Epidermal melanocyte (primary cell): Measurements from ENCODE around the gene LARGE1.
"Not testable (repeated sequence)": the region's sequence is repeated elsewhere in the genome, so short reads cannot be mapped to it uniquely, and the experiment has no call there.

Experiments used
- DNase-seq: peaks from one replicate; pipeline ENCODE4 v3.0.0; 2011; ENCODE audit warnings: low spot score; ENCODE audit not compliant: insufficient read length

The LARGE1 gene

DNA sequence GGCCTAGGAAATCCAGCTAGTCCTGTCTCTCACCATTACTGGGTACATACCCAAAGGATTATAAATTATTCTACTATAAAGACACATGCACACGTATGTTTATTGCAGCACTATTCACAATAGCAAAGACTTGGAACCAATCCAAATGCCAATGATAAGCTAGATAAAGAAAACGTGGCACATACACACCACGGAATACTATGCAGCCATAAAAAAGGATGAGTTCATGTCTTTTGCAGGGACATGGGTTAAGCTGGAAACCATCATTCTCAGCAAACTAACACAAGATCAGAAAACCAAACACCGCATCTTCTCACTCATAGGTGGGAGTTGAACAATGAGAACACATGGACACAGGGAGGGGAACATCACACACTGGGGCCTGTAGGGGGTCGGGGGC, 61.6 kb downstream of the LARGE1 start:
- not testable (repeated sequence) for DNase-seq

DNA sequence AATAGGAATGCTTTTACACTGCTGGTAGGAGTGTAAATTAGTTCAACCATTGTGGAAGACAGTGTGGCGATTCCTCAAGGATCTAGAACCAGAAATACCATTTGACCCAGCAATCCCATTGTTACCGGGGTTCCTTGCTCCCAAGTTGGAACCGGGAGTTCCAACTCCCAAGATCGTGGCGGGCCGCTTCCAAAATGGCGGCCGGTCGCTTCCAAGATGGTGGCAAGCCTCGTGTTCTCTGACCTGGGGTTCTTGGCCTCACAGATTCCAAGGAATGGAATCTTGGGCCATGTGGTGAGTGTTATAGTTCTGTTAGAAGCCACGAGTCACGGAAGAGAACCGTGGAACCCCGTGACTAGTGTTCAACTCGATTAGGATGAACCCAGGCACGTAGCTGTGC, 62.5 kb downstream of the LARGE1 start:
- DNase-seq: not testable (repeated sequence)

DNA sequence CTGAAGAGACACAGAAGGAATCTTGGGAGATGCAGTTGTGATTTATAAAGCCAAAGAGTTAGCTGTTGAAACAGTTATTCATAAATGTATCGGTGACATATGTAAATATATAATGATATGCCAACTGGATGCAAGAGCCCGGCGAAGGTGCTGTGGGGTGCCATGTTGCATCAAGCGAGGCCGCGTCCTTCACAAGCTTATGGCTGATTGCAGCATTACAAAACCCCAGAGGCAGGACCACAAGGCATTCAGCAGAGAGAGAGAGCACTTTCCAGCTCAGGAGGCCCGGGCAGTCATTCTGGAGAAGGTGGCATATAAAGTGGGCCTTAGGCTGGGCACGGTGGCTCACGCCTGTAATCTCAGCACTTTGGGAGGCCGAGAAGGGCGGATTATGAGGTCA, 65.6 kb downstream of the LARGE1 start:
- peak; percentile 30 for DNase-seq

DNA sequence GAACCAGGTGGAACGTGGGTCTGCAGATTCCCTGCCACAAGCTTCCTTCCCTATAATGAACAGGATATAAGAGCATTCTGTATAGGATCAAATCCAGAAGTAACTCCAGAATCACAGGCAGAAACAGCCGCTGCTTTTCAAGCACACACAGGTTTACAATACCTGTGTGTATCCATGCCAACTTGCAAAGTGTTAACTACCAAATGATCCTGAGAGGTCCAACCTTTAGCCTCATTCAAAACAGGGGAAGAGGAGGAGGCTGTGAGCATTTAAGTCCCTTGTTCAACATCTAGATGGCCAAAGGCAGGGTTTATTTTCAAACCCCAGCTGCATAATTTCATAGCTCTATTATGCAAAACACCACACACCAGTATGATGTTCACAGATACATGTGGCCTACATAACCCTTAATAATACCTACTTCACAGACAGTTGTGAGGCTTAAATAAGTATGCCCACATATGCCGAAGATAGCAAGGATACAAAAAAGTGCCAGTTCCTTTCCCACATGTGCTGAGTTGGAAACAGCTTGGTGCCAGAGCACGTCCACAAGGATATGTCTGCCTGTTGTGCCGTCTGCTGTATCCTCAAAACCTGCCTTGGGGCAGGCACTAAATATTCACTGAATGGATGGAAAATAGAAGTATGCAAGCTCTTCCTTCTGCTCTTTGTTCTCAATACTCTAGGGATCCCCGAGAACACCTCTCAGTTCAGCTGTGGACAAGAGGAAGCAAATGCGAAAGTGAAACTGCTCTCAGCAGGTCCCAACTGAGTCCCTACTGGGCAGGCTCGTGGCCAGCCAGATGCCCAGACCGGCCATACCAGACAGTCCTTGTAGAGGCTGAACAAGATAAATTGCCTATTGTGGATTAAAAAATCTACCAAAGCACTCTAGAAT, 66.8 kb downstream of the LARGE1 start:
- peak; percentile 81 for DNase-seq

DNA sequence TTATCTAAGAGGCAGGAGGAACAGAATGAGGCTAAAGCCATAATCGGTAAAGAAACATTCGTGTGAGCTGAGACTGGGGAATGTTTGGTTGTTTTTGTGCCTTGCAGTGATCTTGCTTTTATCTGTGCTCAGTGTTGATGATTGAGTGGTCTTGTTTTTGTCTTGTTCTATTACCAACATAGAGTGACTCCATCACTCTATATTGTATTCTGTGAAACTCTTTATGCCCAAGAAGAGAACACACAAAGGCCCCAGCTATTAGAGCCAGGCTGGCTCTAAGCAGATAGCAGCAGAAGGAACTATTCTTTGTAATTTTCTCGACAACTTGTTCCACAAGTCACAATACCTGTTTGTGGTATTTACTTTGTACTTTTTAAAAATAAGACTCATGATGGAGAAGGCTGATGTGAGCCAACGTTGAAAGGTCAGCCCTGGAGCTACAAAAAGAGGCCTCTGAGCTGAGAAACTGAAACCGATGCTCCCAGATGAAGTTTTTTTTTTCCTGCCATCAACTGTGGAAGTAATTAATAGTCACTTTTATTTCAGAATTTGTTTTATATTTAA, 68.4 kb downstream of the LARGE1 start:
- no peak for DNase-seq

DNA sequence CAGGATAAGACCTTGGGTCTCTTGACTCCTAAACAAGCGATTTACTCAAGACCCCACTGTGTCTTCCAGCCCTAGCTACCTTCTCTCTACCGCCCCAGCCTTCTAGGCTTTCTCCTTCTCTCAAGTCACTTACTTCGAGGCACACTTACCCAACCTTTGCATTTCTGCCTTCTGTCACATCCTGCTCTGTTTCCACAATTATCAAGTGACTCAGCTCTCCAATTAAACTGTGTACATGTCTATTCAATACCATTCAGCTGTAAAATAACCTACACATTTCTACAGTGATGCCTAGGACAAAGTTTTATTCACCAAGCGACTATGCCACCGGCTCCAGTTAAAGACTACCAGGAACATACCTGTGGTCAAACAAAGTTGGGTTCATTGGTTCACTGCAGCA, 69.0 kb downstream of the LARGE1 start:
- no peak for DNase-seq

DNA sequence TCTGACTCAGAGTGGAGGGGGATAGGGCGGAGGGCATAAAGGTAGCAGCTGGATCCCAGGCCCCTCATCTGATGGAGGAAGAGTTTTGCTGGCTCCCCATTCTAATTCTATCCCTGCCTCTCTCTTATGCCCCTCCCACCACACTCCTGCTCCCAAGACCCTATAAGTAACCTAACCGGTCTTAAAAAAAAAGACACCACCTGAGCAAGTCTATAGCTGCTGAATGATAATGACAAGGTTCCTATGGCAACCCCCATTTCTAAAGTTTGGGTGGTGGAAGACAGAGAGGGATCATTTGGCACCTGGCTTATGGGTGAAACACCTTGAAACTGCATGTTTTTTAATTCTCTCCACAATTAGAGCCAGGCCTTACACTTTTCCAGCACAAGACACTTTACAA, 69.6 kb downstream of the LARGE1 start:
- no peak for DNase-seq

DNA sequence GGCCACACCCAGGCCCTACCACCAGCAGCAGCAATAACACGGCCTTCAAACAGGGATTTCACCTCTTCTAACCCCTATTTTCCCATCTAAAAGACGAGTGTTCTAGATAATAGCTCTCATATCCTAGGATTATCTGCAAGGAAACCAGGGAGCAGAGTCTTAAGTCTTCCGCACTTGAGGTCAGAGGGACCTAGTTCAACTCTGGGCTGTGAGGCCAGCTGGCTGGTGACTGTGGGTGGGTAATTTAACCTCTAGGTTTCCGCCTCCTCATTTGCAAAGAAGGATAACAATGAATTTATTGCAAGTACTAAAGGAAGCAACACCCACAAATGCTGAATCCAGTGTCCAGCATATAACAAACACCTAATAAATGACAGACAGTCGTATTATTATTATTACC, 70.1 kb downstream of the LARGE1 start:
- no peak for DNase-seq

DNA sequence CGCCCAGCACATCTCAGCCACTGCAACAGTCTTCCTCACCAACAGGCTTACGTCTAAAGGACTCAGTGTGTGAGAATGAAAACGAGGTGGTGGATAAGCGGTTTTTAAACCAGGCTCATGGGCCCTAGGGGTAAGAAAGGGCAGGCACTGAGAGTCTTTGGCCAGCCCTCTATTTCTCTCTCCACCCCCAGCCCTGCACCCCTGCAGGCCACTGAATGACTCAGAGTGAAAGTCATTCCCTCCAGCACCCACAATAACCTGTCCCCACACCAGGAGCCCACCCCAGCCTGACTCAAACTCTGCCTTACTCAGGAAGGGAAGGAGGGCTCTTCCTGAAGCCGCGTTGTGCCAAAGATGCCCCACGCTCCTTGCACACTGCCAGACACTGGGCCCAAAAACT, 72.0 kb downstream of the LARGE1 start:
- DNase-seq: no peak

DNA sequence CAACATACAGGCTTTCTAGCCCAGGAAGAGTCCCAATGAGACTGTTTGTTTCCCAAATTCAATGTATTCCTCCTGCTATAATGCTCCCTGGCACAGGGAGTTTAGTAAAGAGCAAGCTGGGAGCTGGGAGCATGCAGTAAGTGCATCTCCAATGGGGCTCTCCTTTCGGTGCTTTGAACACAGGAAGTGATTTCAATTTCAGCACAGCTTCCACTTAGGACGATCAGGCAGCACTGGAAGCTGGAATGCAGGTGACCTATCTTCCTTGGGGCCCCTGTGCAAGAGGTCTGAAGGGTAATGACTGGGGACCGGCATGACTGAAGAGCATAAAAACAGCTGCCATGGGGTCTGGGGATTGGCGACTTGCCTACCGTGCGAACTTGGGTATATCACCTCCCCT, 76.0 kb downstream of the LARGE1 start:
- no peak for DNase-seq

DNA sequence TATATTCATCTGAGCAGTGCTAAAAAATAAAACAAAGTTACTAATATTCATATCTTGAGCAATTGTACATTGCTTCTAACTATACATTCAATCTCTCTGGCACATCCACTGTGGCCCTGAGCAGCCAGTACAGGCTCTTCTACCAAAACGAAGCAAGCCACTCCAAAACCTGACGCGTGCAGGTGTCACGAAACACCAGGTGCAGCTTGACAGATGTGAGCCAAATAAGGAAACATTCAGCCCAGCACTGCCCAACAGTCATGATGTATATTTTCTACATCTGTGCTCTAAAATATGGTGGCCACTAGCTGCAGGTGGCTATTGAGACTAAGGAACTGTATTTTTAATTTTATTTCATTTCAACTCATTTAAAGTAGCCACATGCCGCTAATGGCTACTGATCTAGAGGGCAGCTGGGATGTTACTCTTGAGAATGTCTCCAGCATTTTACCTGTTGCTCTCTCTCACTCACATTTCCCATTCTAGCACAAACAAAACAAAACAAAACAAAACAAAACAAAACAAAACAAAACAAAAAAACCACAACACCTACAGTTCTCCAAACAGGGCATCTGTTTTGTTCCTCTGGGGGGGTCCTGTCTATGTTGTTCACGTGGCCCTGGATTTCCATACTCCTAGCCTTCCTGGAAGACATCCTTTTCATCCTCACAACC, 77.7 kb downstream of the LARGE1 start:
- no peak for DNase-seq

DNA sequence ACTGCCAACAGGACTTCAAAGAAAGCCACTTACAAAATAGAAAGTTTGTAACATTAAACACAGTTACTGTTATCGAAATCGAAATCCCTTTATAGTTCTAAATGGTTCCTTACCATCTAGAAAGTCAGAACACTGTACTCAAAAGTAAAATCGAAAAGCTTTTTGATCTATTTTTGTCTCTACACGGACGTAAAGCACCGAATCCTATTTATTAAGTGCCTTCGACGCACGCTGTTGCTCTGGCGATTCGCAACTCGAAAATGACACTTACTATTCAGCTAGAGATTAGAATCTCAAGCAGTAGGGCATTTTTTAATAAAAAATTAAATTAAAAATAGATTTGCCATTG, 78.3 kb downstream of the LARGE1 start:
- DNase-seq: no peak

DNA sequence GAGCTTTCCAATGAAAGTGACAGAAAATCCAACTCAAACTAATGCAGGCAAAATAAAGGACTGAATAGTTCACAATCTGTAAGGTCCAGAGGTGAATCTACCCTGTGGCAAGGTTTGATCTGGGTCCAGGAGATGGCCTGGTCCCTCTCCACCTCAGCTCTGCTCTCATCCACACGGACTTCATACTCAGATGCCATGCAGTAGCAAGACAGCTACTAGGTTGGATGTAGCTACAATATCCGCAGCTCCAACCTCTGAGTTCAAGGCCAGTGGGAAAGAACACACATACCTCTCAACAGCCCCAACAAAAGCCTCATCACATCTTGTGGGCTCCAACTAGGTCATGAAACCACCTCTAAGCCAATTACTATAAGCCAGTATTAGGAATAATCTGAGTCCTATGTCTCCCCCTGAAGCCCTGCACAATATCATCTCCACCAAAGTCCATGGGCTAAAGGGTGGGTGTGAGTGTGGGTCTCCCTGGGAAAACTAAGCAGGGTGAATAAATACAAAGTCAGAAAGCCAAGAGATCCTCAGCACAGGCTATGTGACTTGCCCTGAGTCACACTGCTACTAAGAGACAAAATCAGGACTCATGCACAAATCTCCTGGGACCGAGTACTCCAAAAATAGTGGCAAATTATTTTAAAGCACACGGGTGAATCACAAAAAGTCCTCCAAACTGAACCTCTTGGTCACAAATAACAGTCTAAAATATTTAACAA, 78.8 kb downstream of the LARGE1 start:
- DNase-seq: no peak

DNA sequence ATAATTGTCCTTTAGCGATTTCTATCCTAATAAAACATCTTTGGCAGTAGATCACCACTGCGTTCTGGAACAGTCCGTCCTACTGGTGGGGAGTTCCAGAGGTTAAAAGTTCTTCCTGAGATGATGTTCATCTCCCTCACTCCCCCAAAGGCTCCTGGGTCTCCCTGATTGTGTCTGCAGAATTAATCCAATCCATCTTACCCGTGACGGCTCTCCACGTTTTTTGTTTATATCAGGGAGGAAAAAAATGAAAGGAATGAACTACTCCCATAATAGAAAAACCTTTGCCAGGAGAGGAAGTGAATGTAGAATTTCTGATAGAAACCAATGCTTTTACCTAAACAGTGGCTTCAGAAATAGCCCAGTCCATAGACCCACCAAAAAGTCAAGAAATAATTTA, 81.6 kb downstream of the LARGE1 start:
- no peak for DNase-seq

DNA sequence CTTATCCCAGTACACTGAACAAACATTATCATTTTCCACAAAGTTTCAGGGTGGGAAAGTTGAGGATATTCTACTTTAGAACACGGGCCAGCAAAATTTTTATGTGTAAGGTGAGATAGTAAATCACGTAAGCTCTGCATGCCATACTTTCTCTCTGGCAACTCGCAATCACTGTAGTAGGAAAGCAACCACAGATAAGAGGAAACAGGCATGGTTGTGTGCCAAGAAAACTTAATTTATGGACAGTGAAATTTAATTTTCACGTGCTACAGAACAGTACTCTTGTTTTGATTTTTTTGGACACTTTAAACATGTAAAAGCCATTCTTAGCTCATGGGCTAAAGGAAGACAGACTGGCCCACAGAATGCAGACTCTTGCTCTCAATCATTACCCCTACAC, 82.5 kb downstream of the LARGE1 start:
- DNase-seq: no peak

DNA sequence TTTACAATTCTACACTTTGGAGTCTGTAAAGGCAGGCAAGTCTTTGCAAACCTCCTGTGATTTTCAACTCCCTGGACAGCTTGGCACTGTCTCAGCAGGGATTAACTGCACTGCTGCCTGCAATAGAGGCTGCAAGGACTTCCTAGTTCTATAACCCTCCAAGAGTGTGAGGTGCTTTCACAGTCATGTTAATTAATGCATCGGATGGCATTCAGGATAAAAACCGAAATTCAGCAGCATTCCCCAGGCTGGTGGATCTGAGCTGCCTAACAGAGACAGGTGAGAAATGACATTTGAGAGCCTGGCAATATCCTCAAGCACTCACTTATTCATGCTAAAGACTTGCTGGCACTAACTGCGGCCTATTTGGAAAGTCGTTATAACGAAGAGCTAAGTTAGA, 85.0 kb downstream of the LARGE1 start:
- DNase-seq: no peak

DNA sequence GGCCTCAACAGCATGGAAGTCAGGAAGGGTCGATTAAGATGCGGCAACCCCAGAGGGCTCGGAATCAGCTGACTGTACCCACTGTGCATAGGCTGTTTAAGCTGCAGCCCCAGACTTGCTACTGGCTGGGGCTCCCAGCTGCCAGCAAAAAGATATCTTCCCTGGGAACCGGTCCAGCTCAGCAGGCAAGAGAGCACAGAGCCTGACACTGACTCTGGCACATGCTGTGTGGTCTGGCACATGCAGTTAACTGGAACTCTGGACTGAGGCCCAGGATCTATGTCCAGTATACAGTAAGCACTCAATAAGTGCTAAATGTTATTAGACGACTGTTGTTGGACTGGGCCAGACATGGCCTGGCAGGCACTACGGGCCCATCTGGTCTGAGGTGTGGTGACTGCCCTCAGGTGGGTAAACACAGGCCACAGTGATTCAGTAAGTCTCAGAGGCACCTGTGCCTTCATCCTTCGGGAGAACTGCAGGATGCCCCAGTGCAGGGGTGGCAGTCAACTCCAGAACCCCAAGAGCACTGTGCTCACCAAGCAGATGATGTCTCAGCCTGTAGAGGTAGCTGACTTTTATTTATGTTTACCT, 87.6 kb downstream of the LARGE1 start:
- DNase-seq: no peak

DNA sequence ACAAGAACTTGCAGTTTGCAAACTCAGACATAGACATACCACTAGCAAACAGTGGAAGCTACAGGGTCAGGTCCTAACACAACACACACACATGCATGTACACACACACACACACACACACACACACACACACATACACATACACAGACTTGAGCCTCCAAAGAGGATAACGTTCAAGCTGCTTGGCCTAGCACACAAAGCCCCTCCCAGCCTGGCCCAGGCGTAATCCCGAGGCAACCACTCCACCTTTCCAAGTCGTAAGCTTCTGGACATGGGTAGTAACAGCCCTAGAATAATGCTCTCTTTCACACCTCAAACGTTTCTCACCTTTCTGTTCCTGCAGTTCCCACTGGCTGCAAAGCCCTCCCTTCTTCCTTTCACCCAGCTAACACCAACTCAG, 88.6 kb downstream of the LARGE1 start:
- no peak for DNase-seq

DNA sequence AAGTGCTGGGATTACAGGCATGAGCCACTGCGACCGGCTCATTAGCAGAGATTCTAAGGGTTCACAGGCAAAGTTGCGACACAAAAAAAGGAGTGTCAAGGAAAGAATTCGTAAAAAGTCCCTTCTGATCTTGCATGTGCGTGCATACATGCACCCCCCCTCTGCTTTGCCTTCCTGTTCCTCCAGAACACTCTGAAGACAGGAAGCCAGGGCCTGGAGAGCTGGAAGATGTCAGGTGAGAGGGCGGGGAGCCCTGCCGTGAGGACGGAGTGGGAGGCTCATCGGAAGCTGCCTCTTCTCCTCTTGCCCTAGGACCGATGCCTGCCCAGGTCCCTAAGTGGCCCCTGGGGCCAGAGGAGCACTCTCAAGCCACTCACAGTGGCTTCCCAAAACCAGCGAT, 89.1 kb downstream of the LARGE1 start:
- no peak for DNase-seq

DNA sequence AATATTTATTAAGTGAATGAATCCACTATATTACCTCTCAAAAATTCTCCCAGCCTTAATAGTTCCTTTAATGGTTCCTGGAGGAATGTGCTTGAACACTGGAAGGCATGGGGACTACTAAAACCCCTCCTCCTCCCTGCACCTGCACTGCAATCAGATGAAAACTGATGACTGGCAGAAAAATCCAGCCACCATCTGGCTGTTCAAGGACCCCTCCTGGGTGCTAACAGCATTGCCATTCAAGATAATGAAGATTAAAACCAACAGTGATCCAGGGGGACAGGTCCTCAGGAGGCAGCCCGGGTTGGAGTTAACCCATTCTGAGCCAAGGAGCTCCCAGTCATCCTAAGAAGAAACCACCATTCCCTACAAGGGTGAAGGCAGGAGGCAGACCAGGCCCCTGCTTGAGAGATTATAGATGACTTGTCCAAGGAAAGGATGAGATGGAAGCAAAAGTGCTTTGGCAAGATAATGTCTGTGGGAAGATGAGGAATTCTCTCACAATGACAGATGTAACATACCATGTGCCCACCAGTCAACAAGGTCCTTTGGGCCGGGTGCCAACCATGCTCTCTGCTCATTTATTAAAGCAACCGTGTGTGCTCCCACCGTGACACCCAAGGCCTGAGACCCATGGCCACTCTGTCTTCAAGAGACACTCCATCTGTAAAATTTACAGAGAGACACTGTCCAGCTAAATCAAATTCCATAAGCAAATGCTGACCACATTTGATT, 90.6 kb downstream of the LARGE1 start:
- no peak for DNase-seq

DNA sequence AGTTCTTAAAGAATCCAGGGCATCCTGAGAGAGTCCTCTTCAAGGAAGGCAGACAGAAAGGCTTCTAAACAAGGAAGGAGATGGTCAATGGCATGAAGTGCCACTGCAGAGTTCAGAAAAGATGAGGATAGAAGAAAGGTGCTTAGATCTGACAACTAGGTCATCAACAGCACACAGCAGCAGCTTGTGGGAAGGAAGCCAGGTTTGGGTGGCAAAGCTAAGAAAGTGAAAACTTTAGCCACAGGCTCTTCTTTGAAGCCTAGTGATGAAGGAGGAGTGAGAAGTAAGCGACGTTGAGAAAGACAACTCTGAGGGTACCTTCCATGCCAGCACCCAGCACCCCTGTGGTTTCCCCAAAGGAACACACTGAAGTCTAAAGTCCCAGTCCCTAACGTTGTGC, 92.0 kb downstream of the LARGE1 start:
- DNase-seq: no peak
